ENCODE measurements around the gene KDM3B.
"Not testable (repeated sequence)": the region's sequence is repeated elsewhere in the genome, so short reads cannot be mapped to it uniquely, and the experiment has no call there.

Gene KDM3B

DNA sequence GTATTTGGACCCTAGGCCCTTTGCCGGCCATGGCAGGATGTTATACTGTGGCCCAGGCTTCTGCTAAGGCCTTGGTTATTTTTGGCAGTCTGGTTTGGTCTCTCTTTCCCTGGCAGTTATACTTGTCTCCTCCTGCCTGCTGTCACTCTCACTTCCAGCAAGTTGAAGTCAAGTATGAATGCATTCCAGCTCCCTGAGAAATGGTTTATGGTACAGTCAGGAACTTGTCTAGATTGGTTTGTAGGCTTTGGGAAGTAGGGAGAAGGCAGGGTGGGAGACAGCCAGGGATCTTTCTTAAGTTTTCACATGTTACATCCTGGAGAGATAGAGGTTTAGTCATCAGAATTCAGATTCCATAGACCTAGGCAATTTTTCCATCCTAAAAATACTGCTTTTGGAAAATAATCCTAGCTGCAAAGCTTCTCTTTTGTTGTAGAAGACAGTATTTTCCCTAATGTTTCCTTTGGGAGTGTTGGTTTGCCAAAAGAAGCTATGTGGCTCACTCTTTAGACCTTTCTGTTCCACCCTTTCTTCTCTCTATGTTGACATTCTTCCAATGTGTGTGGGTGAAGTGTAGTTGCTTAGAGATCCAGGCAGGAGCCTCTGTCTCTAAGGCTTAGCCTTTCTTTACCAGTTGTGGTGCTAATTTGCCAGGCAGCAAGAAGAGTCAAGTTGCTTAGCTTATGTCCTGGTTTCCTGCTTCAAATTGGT, 2.5 kb upstream of the KDM3B start:
- DNase-seq, result no peak

DNA sequence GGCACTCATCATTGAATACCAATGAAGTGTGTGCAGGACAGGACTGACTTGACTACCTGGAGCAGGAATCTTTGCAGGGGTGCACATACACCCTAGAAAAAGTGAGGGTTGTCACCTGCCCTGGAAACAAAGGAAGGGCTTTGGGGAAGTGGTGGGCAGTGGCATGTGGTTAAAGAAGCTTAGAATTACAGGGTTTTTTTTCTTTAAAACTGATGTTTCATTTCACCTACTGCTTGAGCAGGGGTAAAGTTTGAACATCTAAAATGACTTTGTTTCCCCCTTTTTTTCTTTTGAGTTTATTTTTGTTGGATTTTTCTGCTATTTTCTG, 2.0 kb upstream of the KDM3B start:
- DNase-seq, result no peak

- no peak for DNase-seq
Observed at GRCh38 chr5:138351056-138351455, 1.4 kb upstream of the KDM3B start.

DNA sequence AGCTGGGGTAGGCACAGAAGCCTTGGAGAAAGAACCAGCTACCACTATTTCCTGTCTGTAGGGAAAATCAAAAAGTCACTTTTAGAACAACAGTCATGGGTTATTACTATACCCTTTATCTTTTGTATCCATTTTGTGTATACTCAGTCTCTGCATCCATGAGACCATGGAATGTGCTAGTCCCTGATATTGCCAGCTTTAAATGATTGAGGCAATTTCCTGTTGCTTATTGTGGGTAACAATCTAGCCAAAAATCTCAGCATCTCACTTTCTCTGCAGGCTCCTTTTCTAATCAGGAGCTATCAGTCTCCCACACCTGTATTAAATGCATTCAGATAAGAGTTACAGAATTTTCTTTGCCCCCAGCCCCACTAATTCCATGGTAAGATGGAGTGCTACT, 968 bp upstream of the KDM3B start:
- no peak for DNase-seq

- DNase-seq, result peak; percentile 70
Observed at GRCh38 chr5:138352722-138353559, 456 bp downstream of the KDM3B start.

DNA sequence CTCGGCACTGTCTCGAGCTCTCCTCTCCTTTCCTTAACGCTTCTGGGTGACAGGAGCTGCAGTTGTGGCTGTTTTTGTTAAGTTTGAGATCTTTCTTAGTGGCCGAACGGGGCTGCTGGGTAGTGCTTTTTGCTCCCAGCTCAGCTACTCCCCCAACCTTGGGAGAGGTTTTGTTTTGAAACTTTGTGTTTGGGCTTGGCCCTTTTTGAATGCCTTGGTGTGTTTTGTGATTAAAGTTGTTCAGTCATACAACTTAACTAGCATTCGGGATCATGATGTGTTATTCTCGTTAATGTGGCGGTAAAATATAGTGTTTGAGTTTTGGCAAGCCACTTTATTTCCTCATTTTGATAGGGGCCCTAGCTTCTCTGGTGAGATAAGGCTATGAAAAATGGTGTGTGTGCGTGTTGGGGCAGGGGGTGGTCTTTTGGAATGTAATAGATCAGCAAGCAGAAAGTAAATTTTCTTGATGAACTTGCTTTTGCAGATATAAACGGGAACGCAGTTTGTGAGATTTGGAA, 1.1 kb downstream of the KDM3B start:
- peak; percentile 65 for DNase-seq

DNA sequence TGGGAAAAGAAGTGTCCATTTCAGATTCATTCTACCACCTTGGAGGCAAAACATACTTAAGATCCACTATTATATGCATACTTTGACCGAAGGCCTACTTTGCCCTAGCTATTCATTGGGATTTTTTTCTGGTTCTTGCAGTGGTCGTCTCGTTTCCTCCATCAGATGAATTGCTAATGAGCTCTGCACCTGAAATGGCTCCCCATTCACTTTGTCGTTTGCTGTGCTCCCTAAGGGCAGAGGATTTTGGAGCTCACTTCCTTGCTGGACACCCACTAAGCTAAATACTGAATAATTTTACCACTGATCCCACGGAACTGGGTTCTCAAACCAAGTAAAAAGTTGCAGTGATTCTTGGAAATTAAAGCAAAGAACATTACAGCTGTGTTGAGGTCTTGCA, 1.9 kb downstream of the KDM3B start:
- DNase-seq, result no peak

GRCh38 chr5:138354926-138355378, 2.5 kb downstream of the KDM3B start:
- peak; percentile 45 for DNase-seq

DNA sequence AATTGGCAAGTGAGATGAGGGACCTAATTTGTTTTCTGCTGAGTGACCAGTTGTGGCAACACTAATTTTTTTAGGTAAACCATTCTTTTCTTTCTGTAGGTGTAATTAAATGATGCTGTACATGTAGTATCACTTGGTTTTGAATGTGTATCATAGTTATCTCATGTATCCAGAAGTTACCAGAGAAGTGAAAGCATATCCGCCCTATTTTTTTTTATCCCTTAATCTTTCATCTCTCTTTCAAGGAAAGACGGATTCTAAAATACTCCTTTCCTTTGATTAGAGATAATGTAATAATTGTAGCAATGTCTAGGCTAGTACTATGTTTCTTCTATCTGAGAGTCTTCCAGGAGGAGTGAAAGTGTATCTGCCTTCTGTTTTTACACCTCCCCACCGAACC, 7.1 kb downstream of the KDM3B start:
- no peak for DNase-seq

GRCh38 chr5:138360941-138361452, 8.5 kb downstream of the KDM3B start:
- DNase-seq, result no peak

- no peak for DNase-seq
Observed at GRCh38 chr5:138364576-138364975, 12.1 kb downstream of the KDM3B start.

- DNase-seq, result no peak
Observed at GRCh38 chr5:138366632-138367382, 14.3 kb downstream of the KDM3B start.

DNA sequence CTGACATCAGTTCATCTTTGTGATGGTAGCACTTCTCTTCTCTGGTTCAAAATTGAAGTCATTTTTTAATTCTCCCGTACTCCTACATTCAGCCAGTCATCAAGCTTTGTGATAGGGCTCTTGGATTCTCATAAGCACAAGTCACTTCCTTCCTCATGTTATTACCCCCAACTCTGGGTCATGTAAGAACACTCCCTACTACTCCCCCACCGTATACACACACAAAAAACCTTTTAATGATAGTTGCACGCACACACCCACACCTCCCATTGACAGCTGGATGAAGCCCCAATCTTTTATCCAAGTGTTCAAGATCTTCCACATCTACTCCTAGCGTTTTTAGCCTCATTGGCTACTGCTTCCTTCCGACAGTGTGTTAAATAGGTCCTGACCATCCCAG, 16.8 kb downstream of the KDM3B start:
- no peak for DNase-seq

DNA sequence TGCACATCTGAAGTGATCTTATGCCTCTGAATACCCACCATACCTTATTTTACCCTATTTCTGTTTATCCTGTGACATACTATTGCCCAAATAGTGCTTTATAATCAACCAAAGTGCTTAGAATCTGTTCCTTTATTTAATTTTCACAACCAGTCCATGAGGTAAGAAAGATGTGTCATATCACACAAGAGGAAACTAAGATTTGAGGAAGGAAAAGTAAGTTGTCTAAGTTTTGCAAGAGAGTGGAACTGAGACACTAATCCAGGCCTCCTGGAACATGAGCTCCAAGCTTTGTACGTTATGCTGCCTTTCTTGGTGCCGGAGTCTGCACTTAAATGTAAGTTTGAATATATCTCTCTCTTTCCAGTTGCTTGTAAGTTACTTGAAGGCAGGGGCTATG, 17.2 kb downstream of the KDM3B start:
- no peak for DNase-seq

GRCh38 chr5:138370537-138370936, 18.1 kb downstream of the KDM3B start:
- no peak for DNase-seq

- no peak for DNase-seq
Observed at GRCh38 chr5:138371454-138371853, 19.0 kb downstream of the KDM3B start.

GRCh38 chr5:138372225-138372624, 19.7 kb downstream of the KDM3B start:
- no peak for DNase-seq

GRCh38 chr5:138372653-138373052, 20.2 kb downstream of the KDM3B start:
- no peak for DNase-seq

DNA sequence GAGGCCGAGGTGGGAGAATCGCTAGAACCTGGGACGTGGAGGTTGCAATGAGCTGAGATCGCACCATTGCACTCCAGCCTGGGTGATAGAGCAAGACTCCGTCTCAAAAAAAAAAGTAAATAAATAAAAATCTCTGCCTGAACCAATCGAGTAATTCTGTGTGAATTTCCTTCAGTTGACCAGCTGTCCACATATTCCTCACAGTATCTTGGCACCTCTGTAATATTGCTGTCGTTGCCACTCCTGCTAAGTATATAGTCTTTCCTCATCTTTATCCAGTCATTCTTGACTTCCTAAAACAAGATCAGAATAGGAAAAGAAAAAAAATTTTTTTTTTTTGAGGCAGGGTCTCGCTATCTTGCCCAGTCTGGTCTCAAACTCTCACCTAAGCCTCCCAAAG, 29.9 kb downstream of the KDM3B start:
- no peak for DNase-seq

GRCh38 chr5:138385660-138386059, 33.2 kb downstream of the KDM3B start:
- no peak for DNase-seq

DNA sequence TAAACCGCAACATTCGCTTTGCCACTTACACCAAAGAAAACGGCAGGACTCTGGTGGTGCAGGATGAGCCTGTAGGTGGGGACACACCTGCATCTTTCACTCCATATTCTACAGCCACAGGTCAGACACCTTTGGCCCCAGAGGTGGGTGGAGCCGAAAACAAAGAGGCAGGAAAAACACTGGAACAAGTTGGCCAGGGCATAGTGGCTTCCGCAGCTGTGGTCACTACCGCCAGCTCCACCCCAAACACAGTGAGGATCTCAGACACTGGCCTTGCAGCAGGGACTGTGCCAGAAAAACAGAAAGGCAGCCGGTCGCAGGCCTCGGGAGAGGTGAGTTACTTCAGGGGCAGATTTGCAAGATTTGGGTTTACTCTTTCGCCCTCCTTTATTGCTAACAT, 33.8 kb downstream of the KDM3B start:
- DNase-seq, result no peak

DNA sequence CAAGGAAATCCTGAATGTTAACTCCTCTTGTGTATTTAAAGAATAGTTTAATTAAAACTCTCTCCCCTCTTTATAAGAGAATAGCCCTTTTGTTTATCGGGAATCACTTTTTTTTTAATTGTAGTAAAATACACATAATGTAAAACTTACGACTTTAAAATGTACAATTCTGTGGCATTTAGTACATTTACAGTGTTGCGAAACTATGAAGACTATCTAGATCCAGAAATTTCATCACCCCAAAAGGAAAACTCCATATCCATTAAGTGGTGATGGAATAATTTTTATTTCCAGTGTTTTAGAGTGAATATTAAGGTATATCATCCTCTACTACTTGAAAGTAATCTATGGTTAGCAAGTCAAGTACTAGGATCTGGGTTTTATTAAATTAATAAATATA, 36.8 kb downstream of the KDM3B start:
- DNase-seq, result no peak

DNA sequence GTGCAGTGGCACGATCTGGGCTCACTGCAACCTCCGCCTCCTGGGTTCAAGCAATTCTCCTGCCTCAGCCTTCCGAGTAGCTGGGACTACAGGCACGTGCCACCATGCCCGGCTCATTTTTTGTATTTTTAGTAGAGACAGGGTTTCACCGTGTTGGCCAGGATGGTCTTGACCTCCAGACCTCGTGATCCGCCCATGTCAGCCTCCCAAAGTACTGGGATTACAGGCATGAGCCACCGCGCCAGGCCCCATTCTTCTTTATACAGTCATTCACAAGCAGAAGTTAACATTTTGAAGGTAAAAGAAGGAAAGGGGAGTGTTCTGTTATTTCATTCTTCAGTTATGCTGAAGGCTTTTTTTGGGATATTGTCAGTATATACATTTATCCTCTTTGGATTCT, 37.4 kb downstream of the KDM3B start:
- not testable (repeated sequence) for DNase-seq
